H9 (cell line): ENCODE measurements around the gene SIGLEC8. TPM values are rescaled to one million over a fixed set of nuclear protein-coding genes. Genes with fewer than 3 reads are reported as not detected.

ENCODE experiments used
- DNase-seq: peaks from one replicate; pipeline ENCODE4 v3.0.0-alpha.2; 2017
- H2AFZ ChIP-seq: one replicate; pipeline ENCODE4 v1.6.1; 2013; ENCODE audit warnings: mild to moderate bottlenecking, low read length, control low read depth, moderate library complexity
- H2AK5ac ChIP-seq: 2 replicates; pipeline ENCODE4 v1.6.1; 2013; ENCODE audit warnings: low read length, control low read depth, mixed read lengths; ENCODE audit not compliant: insufficient read length
- H2BK120ac ChIP-seq: one replicate; pipeline ENCODE4 v1.6.1; 2013; ENCODE audit warnings: low read depth, mild to moderate bottlenecking, low read length, control low read depth, inconsistent platforms; ENCODE audit not compliant: poor library complexity, severe bottlenecking
- H2BK12ac ChIP-seq: 2 replicates; pipeline ENCODE4 v1.6.1; 2013; ENCODE audit warnings: low read length, control low read depth, mixed read lengths, low read depth; ENCODE audit not compliant: insufficient read length
- H2BK15ac ChIP-seq: 2 replicates; pipeline ENCODE4 v1.6.1; 2013; ENCODE audit warnings: low read depth, low read length, control low read depth
- H2BK20ac ChIP-seq: one replicate; pipeline ENCODE4 v1.6.1; 2013; ENCODE audit warnings: low read depth, mild to moderate bottlenecking, low read length, control low read depth, inconsistent platforms; ENCODE audit not compliant: poor library complexity, severe bottlenecking
- H2BK5ac ChIP-seq: 2 replicates; pipeline ENCODE4 v1.6.1; 2013; ENCODE audit warnings: low read length, control low read depth, mixed read lengths; ENCODE audit not compliant: insufficient read length
- H3K14ac ChIP-seq: 2 replicates; pipeline ENCODE4 v1.6.1; 2013; ENCODE audit warnings: low read length, control low read depth; ENCODE audit not compliant: insufficient read depth
- H3K18ac ChIP-seq: 2 replicates; pipeline ENCODE4 v1.6.1; 2013; ENCODE audit warnings: low read depth, mild to moderate bottlenecking, mixed read lengths, low read length, control low read depth; ENCODE audit not compliant: insufficient read length
- H3K23ac ChIP-seq: 2 replicates; pipeline ENCODE4 v1.6.1; 2013; ENCODE audit warnings: low read length, control low read depth, mixed read lengths, low read depth; ENCODE audit not compliant: insufficient read length
- H3K23me2 ChIP-seq: 2 replicates; pipeline ENCODE4 v1.6.1; 2013; ENCODE audit warnings: low read depth, mild to moderate bottlenecking, mixed read lengths, low read length, control low read depth; ENCODE audit not compliant: insufficient read length, poor library complexity, severe bottlenecking
- H3K27ac ChIP-seq: 2 replicates; pipeline ENCODE4 v1.5.1; 2013; ENCODE audit warnings: low read length, control low read depth, mixed read lengths, low read depth; ENCODE audit not compliant: insufficient read length
- H3K27me3 ChIP-seq: 2 replicates; pipeline ENCODE4 v1.6.1; 2013; ENCODE audit warnings: low read length, control low read depth, inconsistent platforms; ENCODE audit not compliant: insufficient read depth
- H3K4ac ChIP-seq: 2 replicates; pipeline ENCODE4 v1.6.1; 2013; ENCODE audit warnings: low read depth, mild to moderate bottlenecking, control low read depth, inconsistent platforms, low read length, moderate library complexity
- H3K4me1 ChIP-seq: 2 replicates; pipeline ENCODE4 v1.6.1; 2013; ENCODE audit warnings: low read length, control low read depth, inconsistent platforms; ENCODE audit not compliant: insufficient read depth
- H3K4me2 ChIP-seq: 2 replicates; pipeline ENCODE4 v1.6.1; 2013; ENCODE audit warnings: low read length, control low read depth, mixed read lengths; ENCODE audit not compliant: insufficient read length, insufficient read depth
- H3K56ac ChIP-seq: 2 replicates; pipeline ENCODE4 v1.6.1; 2013; ENCODE audit warnings: low read depth, mild to moderate bottlenecking, mixed read lengths, low read length, control low read depth; ENCODE audit not compliant: insufficient read length
- H3K79me1 ChIP-seq: 2 replicates; pipeline ENCODE4 v1.6.1; 2013; ENCODE audit warnings: low read depth, mild to moderate bottlenecking, moderate library complexity, low read length, control low read depth, inconsistent platforms; ENCODE audit not compliant: insufficient read depth, poor library complexity, severe bottlenecking
- H3K79me2 ChIP-seq: 2 replicates; pipeline ENCODE4 v1.6.1; 2013; ENCODE audit warnings: low read length, control low read depth, inconsistent platforms; ENCODE audit not compliant: insufficient read depth
- H3K9ac ChIP-seq: 2 replicates; pipeline ENCODE4 v1.6.1; 2013; ENCODE audit warnings: low read length, control low read depth, mixed read lengths; ENCODE audit not compliant: insufficient read length; ENCODE audit errors: extremely low read depth
- H3K9me3 ChIP-seq: one replicate; pipeline ENCODE4 v1.6.1; 2013; ENCODE audit warnings: low read depth, low read length, inconsistent platforms; ENCODE audit not compliant: control insufficient read depth
- H3T11ph ChIP-seq: one replicate; pipeline ENCODE4 v1.6.1; 2013; ENCODE audit warnings: mild to moderate bottlenecking, low read length, control low read depth, inconsistent platforms
- H4K20me1 ChIP-seq: one replicate; pipeline ENCODE4 v1.6.1; 2013; ENCODE audit not compliant: control insufficient read depth, insufficient read length, insufficient read depth
- H4K5ac ChIP-seq: 2 replicates; pipeline ENCODE4 v1.6.1; 2013; ENCODE audit warnings: low read depth, mild to moderate bottlenecking, mixed read lengths, low read length, control low read depth; ENCODE audit not compliant: insufficient read length
- H4K8ac ChIP-seq: replicated peaks from 2 replicates; pipeline ENCODE4 v1.6.1; 2013; ENCODE audit warnings: low read length, control low read depth, mixed read lengths, low read depth; ENCODE audit not compliant: insufficient read length
- H4K91ac ChIP-seq: 2 replicates; pipeline ENCODE4 v1.6.1; 2013; ENCODE audit warnings: low read depth, mild to moderate bottlenecking, moderate library complexity, mixed read lengths, low read length, control low read depth; ENCODE audit not compliant: insufficient read length
- H3K27ac Mint-ChIP-seq, 3 experiments: 2 replicates in 2 of 3; 3 replicates in 1 of 3; pipeline ENCODE4 v1.8.0; 2020 to 2021; ENCODE audit warnings: mixed read lengths in 3 of 3, mild to moderate bottlenecking in 1 of 3, moderate library complexity in 1 of 3
- H3K27me3 Mint-ChIP-seq: 2 replicates; pipeline ENCODE4 v1.8.0; 2021; ENCODE audit warnings: low read depth, mild to moderate bottlenecking, moderate library complexity, mixed read lengths
- H3K36me3 Mint-ChIP-seq, 3 experiments: 2 replicates in 2 of 3; 3 replicates in 1 of 3; pipeline ENCODE4 v1.8.0; 2020 to 2021; ENCODE audit warnings: low read depth in 3 of 3, mixed read lengths in 3 of 3; ENCODE audit not compliant: insufficient read depth in 1 of 3
- H3K4me1 Mint-ChIP-seq, 2 experiments: 2 replicates each; pipeline ENCODE4 v1.8.0; 2020; ENCODE audit warnings: mixed read lengths in 2 of 2
- H3K4me3 Mint-ChIP-seq, 2 experiments: 2 replicates in 1 of 2; 3 replicates in 1 of 2; pipeline ENCODE4 v1.8.0; 2020 to 2021; ENCODE audit warnings: mild to moderate bottlenecking in 2 of 2, mixed read lengths in 2 of 2, moderate library complexity in 1 of 2
- H3K9me3 Mint-ChIP-seq, 2 experiments: 2 replicates in 1 of 2; 3 replicates in 1 of 2; pipeline ENCODE4 v1.8.0; 2020; ENCODE audit warnings: mild to moderate bottlenecking in 2 of 2, mixed read lengths in 2 of 2, moderate library complexity in 1 of 2
- CTCF ChIP-seq: fragments of 200-600 bp; sonication (generic); conservative IDR thresholded peaks from 3 replicates; pipeline ENCODE4 v1.8.0; 2021; ENCODE audit warnings: antibody characterized with exemption, mild to moderate bottlenecking
- WGBS: extraction: QIAGEN DNeasy Blood & Tissue Kit; methylation state at CpG from one replicate; pipeline ENCODE4 v1.1.7; 2013; ENCODE audit warnings: missing lambda C conversion rate, low lambda C conversion rate, mixed read lengths; ENCODE audit not compliant: insufficient read length; ENCODE audit errors: extremely low coverage; 5-methylcytosine and 5-hydroxymethylcytosine counted together
- total RNA-seq: library from RNA; stranded (reverse); gene quantifications from 2 replicates; pipeline ENCODE4 v1.2.1, GENCODE V29; 2021

Gene SIGLEC8
- total RNA-seq, 1 experiment from 2014 or later, result not detected

GRCh38 chr19:51439021-51439465 is 19.2 kb downstream of the SIGLEC8 start:
- Histone ChIP-seq H3K27ac (no peak overlapping the region), H3T11ph (no peak overlapping the region), H3K18ac (no peak overlapping the region), H3K23ac (no peak overlapping the region), H3K4me1 (no peaks in the 10 kb centered on the region), H3K4me2 (no peak overlapping the region), H2AFZ (no peak overlapping the region), H3K4ac (no peak overlapping the region), H3K9ac (no peak overlapping the region), H3K79me1 (no peaks in the 10 kb centered on the region), H3K9me3 (no peaks in the 10 kb centered on the region), H3K79me2 (no peaks in the 10 kb centered on the region), H4K8ac (no peak overlapping the region), H2BK5ac (no peak overlapping the region), H2AK5ac (no peak overlapping the region), H4K91ac (no peak overlapping the region), H2BK12ac (no peak overlapping the region), H3K23me2 (no peaks in the 10 kb centered on the region), H2BK120ac (no peak overlapping the region), H4K5ac (no peak overlapping the region), H2BK20ac (no peak overlapping the region), H2BK15ac (no peak overlapping the region), H3K14ac (no peak overlapping the region), H3K27me3 (no peaks in the 10 kb centered on the region), H3K56ac (no peak overlapping the region), H4K20me1 (no peaks in the 10 kb centered on the region)
- Mint-ChIP-seq H3K9me3 (peaks cover 0 to 28% of the 10 kb centered on the region in 2 experiments; a peak in 2 of 5 replicates), H3K27me3 (peaks cover 55% of the 10 kb centered on the region), H3K36me3 (no peaks in the 10 kb centered on the region), H3K4me3 (no peak overlapping the region), H3K4me1 (peaks cover 2 to 10% of the 10 kb centered on the region in 2 experiments; a peak in 2 of 4 replicates), H3K27ac (no peak overlapping the region)
- peak; percentile 64; the same call in 2 of the 3 replicates for TF ChIP-seq CTCF
- no CpG with 5 or more reads among the region's 5 CpGs for WGBS
- peak; percentile 40 for DNase-seq
